IPS-18c (cell line): ENCODE data around the gene EIF2B1.
"Not testable (repeated sequence)": the region's sequence is repeated elsewhere in the genome, so short reads cannot be mapped to it uniquely, and the experiment has no call there.

Source experiments
- H3K4me3 ChIP-seq: 2 replicates; pipeline ENCODE4 v1.7.0; 2013; ENCODE audit warnings: low read depth, mild to moderate bottlenecking, low read length, moderate library complexity; ENCODE audit not compliant: insufficient read depth
- H3K9me3 ChIP-seq: one replicate; pipeline ENCODE4 v1.6.1; 2013; ENCODE audit warnings: mild to moderate bottlenecking, low read length, moderate library complexity; ENCODE audit not compliant: control insufficient read depth, insufficient read depth

Gene EIF2B1

GRCh38 chr12:123643911-123644310, 10.4 kb upstream of the EIF2B1 start:
- H3K4me3 ChIP-seq, result no peak overlapping the region

GRCh38 chr12:123634142-123634561, 666 bp upstream of the EIF2B1 start:
- Histone ChIP-seq H3K9me3 (no peaks in the 10 kb centered on the region), H3K4me3 (peak overlapping the region; percentile 96)

More at GRCh38 chr12:123643911-123644310, 10.4 kb upstream of the EIF2B1 start:
- no peaks in the 10 kb centered on the region for H3K9me3 ChIP-seq

GRCh38 chr12:123621619-123622530, 11.6 kb downstream of the EIF2B1 start:
- H3K4me3 ChIP-seq, result no peak overlapping the region

GRCh38 chr12:123621101-123621500, 12.4 kb downstream of the EIF2B1 start:
- no peaks in the 10 kb centered on the region for H3K9me3 ChIP-seq
- H3K4me3 ChIP-seq, result no peak overlapping the region

More at GRCh38 chr12:123621619-123622530, 11.6 kb downstream of the EIF2B1 start:
- no peaks in the 10 kb centered on the region for H3K9me3 ChIP-seq

- Histone ChIP-seq H3K4me3 (no peak overlapping the region), H3K9me3 (no peaks in the 10 kb centered on the region)
Observed at GRCh38 chr12:123617580-123617979, 15.9 kb downstream of the EIF2B1 start.

GRCh38 chr12:123617144-123617543, 16.3 kb downstream of the EIF2B1 start:
- no peak overlapping the region for H3K4me3 ChIP-seq

GRCh38 chr12:123614531-123614930, 19.0 kb downstream of the EIF2B1 start:
- Histone ChIP-seq H3K9me3 (no peaks in the 10 kb centered on the region), H3K4me3 (no peak overlapping the region)

More at GRCh38 chr12:123617144-123617543, 16.3 kb downstream of the EIF2B1 start:
- no peaks in the 10 kb centered on the region for H3K9me3 ChIP-seq

GRCh38 chr12:123614110-123614509, 19.4 kb downstream of the EIF2B1 start:
- no peak overlapping the region for H3K4me3 ChIP-seq
- H3K9me3 ChIP-seq, result no peaks in the 10 kb centered on the region

GRCh38 chr12:123608182-123608581, 25.3 kb downstream of the EIF2B1 start:
- no peaks in the 10 kb centered on the region for H3K9me3 ChIP-seq
- no peak overlapping the region for H3K4me3 ChIP-seq

GRCh38 chr12:123607756-123608155, 25.7 kb downstream of the EIF2B1 start:
- H3K9me3 ChIP-seq, result no peaks in the 10 kb centered on the region
- no peak overlapping the region for H3K4me3 ChIP-seq

GRCh38 chr12:123603495-123603894, 30.0 kb downstream of the EIF2B1 start:
- H3K9me3 ChIP-seq, H3K4me3 ChIP-seq: not testable (repeated sequence)

- peak overlapping the region; percentile 82 for H3K4me3 ChIP-seq
- H3K9me3 ChIP-seq, result no peaks in the 10 kb centered on the region
Observed at GRCh38 chr12:123602651-123603195, 30.8 kb downstream of the EIF2B1 start.

GRCh38 chr12:123601602-123602489, 31.6 kb downstream of the EIF2B1 start, which contains the start of gene DDX55:
Gene DDX55, plus strand, starts transcription at chr12:123602099. Its CDS starts 50 bp downstream, at chr12:123602149.
- Histone ChIP-seq H3K4me3 (peak within 1 kb of the TSS; percentile 82), H3K9me3 (no peaks in the 10 kb centered on the region)

GRCh38 chr12:123599721-123600120, 33.8 kb downstream of the EIF2B1 start:
- no peaks in the 10 kb centered on the region for H3K9me3 ChIP-seq
- no peak overlapping the region for H3K4me3 ChIP-seq

- Histone ChIP-seq H3K4me3 (no peak overlapping the region), H3K9me3 (no peaks in the 10 kb centered on the region)
Observed at GRCh38 chr12:123599310-123599709, 34.2 kb downstream of the EIF2B1 start.

- Histone ChIP-seq H3K4me3 (no peak overlapping the region), H3K9me3 (no peaks in the 10 kb centered on the region)
Observed at GRCh38 chr12:123598522-123598921, 35.0 kb downstream of the EIF2B1 start.

- Histone ChIP-seq H3K4me3 (no peak overlapping the region), H3K9me3 (no peaks in the 10 kb centered on the region)
Observed at GRCh38 chr12:123597100-123597499, 36.4 kb downstream of the EIF2B1 start.
